Smooth muscle cell of trachea (primary cell): ENCODE measurements around the gene NLRP13. TPM values are rescaled to one million over a fixed set of nuclear protein-coding genes. Genes with fewer than 3 reads are reported as not detected.

Experiments
- total RNA-seq: library from RNA; depleted of rRNA; stranded (reverse); fragments of >200 nt; gene quantifications from 2 replicates; pipeline ENCODE4 v1.2.1, GENCODE V29; 2014

Gene NLRP13
- total RNA-seq = not detected in 2 replicates

GRCh38 chr19:55931936-55932386, at the start of gene NLRP13:
Gene NLRP13, minus strand, starts transcription at chr19:55932336. Its CDS starts 25 bp downstream, at chr19:55932311.

GRCh38 chr19:55947532-55947931, 15.4 kb upstream of the NLRP13 start, which contains the start of gene NLRP8:
Gene NLRP8, plus strand, starts transcription at chr19:55947832.

Other genes starting within 250 kb of the NLRP13 start
- not detected in 2 replicates for gene NLRP9, start 193.9 kb downstream of the NLRP13 start, total RNA-seq
- not detected in 2 replicates for gene RFPL4A, start 173.2 kb downstream of the NLRP13 start, total RNA-seq
- not detected in 2 replicates for gene RFPL4AL1, start 163.2 kb downstream of the NLRP13 start, total RNA-seq
- gene NLRP11, start 100.3 kb downstream of the NLRP13 start, total RNA-seq = under 0.01 TPM in 1 of 2 replicates, not detected in the other
- not detected in 2 replicates for gene NLRP4, start 95.8 kb downstream of the NLRP13 start, total RNA-seq
- not detected in 2 replicates for gene NLRP8, start 15.5 kb upstream of the NLRP13 start, total RNA-seq
- not detected in 2 replicates for gene NLRP5, start 54.4 kb upstream of the NLRP13 start, total RNA-seq
- gene ZNF787, start 189.0 kb upstream of the NLRP13 start, total RNA-seq = 24.6 and 49.1 TPM in 2 replicates
- gene ZNF444, start 209.0 kb upstream of the NLRP13 start, total RNA-seq = 21.7 and 27.6 TPM in 2 replicates
- gene GALP, start 243.7 kb upstream of the NLRP13 start, total RNA-seq = not detected in 2 replicates